ENCODE data around the gene MARS1. TPM values are rescaled to one million over a fixed set of nuclear protein-coding genes. Genes with fewer than 3 reads are reported as not detected.

MARS1 gene
- total RNA-seq, 2 donors from 2014 or later: 336 to 446 TPM

- no peaks in the 10 kb centered on the region for H3K9me3 Mint-ChIP-seq
- peaks cover 5 to 8% of the 10 kb centered on the region in 2 donors for H3K4me1 Mint-ChIP-seq (ENCODE audit: low read depth in 2 of 2)
- no peak overlapping the region for H3K4me3 Mint-ChIP-seq
- H3K27me3 Mint-ChIP-seq: peaks cover 0 to 6% of the 10 kb centered on the region in 2 donors
- H3K27ac Mint-ChIP-seq: peak overlapping the region in 1 of 2 donors; percentile 66
- H3K36me3 Mint-ChIP-seq: no peaks in the 10 kb centered on the region
- DNase-seq (ENCODE audit: low spot score) (no peak), ATAC-seq (peak; percentile 63 to 72)
Measured at GRCh38 chr12:57452937-57453509, 34.8 kb upstream of the MARS1 start.

GRCh38 chr12:57454213-57454565 is 33.7 kb upstream of the MARS1 start:
- ATAC-seq: no peak
- H3K4me1 Mint-ChIP-seq (ENCODE audit: low read depth in 2 of 2): peaks cover 12 to 14% of the 10 kb centered on the region in 2 donors
- H3K27ac Mint-ChIP-seq: no peak overlapping the region
- H3K36me3 Mint-ChIP-seq: no peaks in the 10 kb centered on the region
- H3K4me3 Mint-ChIP-seq: no peak overlapping the region
- H3K27me3 Mint-ChIP-seq: peaks cover 0 to 6% of the 10 kb centered on the region in 2 donors
- no peak for DNase-seq (ENCODE audit: low spot score)
- no peaks in the 10 kb centered on the region for H3K9me3 Mint-ChIP-seq

GRCh38 chr12:57454566-57455373 is 33.1 kb upstream of the MARS1 start, which contains the start of gene INHBE:
Gene INHBE (plus strand): TSS chr12:57455307. CDS start chr12:57455537, 230 bp downstream.
- peak within 1 kb of the TSS in 1 of 2 donors; percentile 14 for H3K27ac Mint-ChIP-seq
- peaks cover 17 to 19% of the 10 kb centered on the region in 2 donors for H3K4me1 Mint-ChIP-seq (ENCODE audit: low read depth in 2 of 2)
- H3K9me3 Mint-ChIP-seq: no peaks in the 10 kb centered on the region
- peak within 1 kb of the TSS; percentile 42 for H3K4me3 Mint-ChIP-seq
- H3K27me3 Mint-ChIP-seq: peaks cover 0 to 6% of the 10 kb centered on the region in 2 donors
- ATAC-seq (no peak), DNase-seq (ENCODE audit: low spot score) (no peak)
- no peaks in the 10 kb centered on the region for H3K36me3 Mint-ChIP-seq

- Mint-ChIP-seq H3K9me3 (no peaks in the 10 kb centered on the region), H3K27me3 (peaks cover 0 to 10% of the 10 kb centered on the region in 2 donors), H3K36me3 (no peaks in the 10 kb centered on the region), H3K4me1 (ENCODE audit: low read depth in 2 of 2) (peaks cover 23 to 25% of the 10 kb centered on the region in 2 donors), H3K27ac (peak overlapping the region in 1 of 2 donors; percentile 14), H3K4me3 (peak overlapping the region; percentile 42)
- ATAC-seq (no peak), DNase-seq (ENCODE audit: low spot score) (no peak)
Measured at GRCh38 chr12:57455374-57456144, 32.3 kb upstream of the MARS1 start.

GRCh38 chr12:57456145-57456700 is 31.6 kb upstream of the MARS1 start:
- DNase-seq (ENCODE audit: low spot score) (no peak), ATAC-seq (no peak)
- no peaks in the 10 kb centered on the region for H3K9me3 Mint-ChIP-seq
- peak overlapping the region; percentile 42 for H3K4me3 Mint-ChIP-seq
- peaks cover 24 to 29% of the 10 kb centered on the region in 2 donors for H3K4me1 Mint-ChIP-seq (ENCODE audit: low read depth in 2 of 2)
- H3K27me3 Mint-ChIP-seq: peaks cover 0 to 7% of the 10 kb centered on the region in 2 donors
- no peaks in the 10 kb centered on the region for H3K36me3 Mint-ChIP-seq
- peak overlapping the region in 1 of 2 donors; percentile 25 for H3K27ac Mint-ChIP-seq

- Mint-ChIP-seq H3K4me3 (no peak overlapping the region), H3K4me1 (ENCODE audit: low read depth in 2 of 2) (peaks cover 24 to 31% of the 10 kb centered on the region in 2 donors), H3K27ac (peak overlapping the region in 1 of 2 donors; percentile 25), H3K9me3 (no peaks in the 10 kb centered on the region), H3K27me3 (peaks cover 0 to 7% of the 10 kb centered on the region in 2 donors), H3K36me3 (no peaks in the 10 kb centered on the region)
- DNase-seq (ENCODE audit: low spot score) (no peak), ATAC-seq (no peak)
Measured at GRCh38 chr12:57456737-57457490, 31.0 kb upstream of the MARS1 start.

- no peak for DNase-seq (ENCODE audit: low spot score)
- ATAC-seq: no peak
- Mint-ChIP-seq H3K4me1 (ENCODE audit: low read depth in 2 of 2) (peaks cover 38 to 44% of the 10 kb centered on the region in 2 donors), H3K27me3 (peaks cover 0 to 4% of the 10 kb centered on the region in 2 donors), H3K4me3 (peak overlapping the region; percentile 85), H3K27ac (peak overlapping the region; percentile 89 to 99), H3K9me3 (no peaks in the 10 kb centered on the region), H3K36me3 (no peaks in the 10 kb centered on the region)
Measured at GRCh38 chr12:57458665-57459054, 29.2 kb upstream of the MARS1 start.

- ATAC-seq (peak; percentile 82 to 85), DNase-seq (ENCODE audit: low spot score) (peak; percentile 91)
- H3K27me3 Mint-ChIP-seq: peaks cover 0 to 4% of the 10 kb centered on the region in 2 donors
- peak overlapping the region; percentile 85 for H3K4me3 Mint-ChIP-seq
- no peaks in the 10 kb centered on the region for H3K9me3 Mint-ChIP-seq
- peaks cover 43 to 50% of the 10 kb centered on the region in 2 donors for H3K4me1 Mint-ChIP-seq (ENCODE audit: low read depth in 2 of 2)
- no peaks in the 10 kb centered on the region for H3K36me3 Mint-ChIP-seq
- peak overlapping the region; percentile 89 to 99 for H3K27ac Mint-ChIP-seq
Measured at GRCh38 chr12:57459055-57459749, 28.7 kb upstream of the MARS1 start.

- Mint-ChIP-seq H3K27me3 (peaks cover 0 to 4% of the 10 kb centered on the region in 2 donors), H3K9me3 (no peaks in the 10 kb centered on the region), H3K4me1 (ENCODE audit: low read depth in 2 of 2) (peaks cover 49 to 55% of the 10 kb centered on the region in 2 donors), H3K4me3 (peak within 1 kb of the TSS; percentile 85), H3K27ac (peak within 1 kb of the TSS; percentile 89 to 99), H3K36me3 (no peaks in the 10 kb centered on the region)
- DNase-seq (ENCODE audit: low spot score) (no peak), ATAC-seq (peak in 1 of 2 donors; percentile 33)
Measured at GRCh38 chr12:57459750-57460467, 28.0 kb upstream of the MARS1 start, which contains the start of gene GLI1. Gene GLI1 (plus strand): TSS chr12:57459785. CDS start chr12:57463692, 3,907 bp downstream.

GRCh38 chr12:57460468-57460784 is 27.4 kb upstream of the MARS1 start:
- Mint-ChIP-seq H3K27ac (peak overlapping the region in 1 of 2 donors; percentile 40), H3K36me3 (no peaks in the 10 kb centered on the region), H3K9me3 (no peaks in the 10 kb centered on the region), H3K4me1 (ENCODE audit: low read depth in 2 of 2) (peaks cover 50 to 58% of the 10 kb centered on the region in 2 donors), H3K4me3 (peak overlapping the region; percentile 85), H3K27me3 (peaks cover 0 to 4% of the 10 kb centered on the region in 2 donors)
- ATAC-seq (no peak), DNase-seq (ENCODE audit: low spot score) (no peak)

- H3K4me3 Mint-ChIP-seq: peak overlapping the region; percentile 82
- H3K27me3 Mint-ChIP-seq: peaks cover 0 to 4% of the 10 kb centered on the region in 2 donors
- no peaks in the 10 kb centered on the region for H3K36me3 Mint-ChIP-seq
- H3K9me3 Mint-ChIP-seq: no peaks in the 10 kb centered on the region
- ATAC-seq: no peak
- H3K4me1 Mint-ChIP-seq (ENCODE audit: low read depth in 2 of 2): peaks cover 53 to 61% of the 10 kb centered on the region in 2 donors
- DNase-seq (ENCODE audit: low spot score): no peak
- H3K27ac Mint-ChIP-seq: peak overlapping the region in 1 of 2 donors; percentile 69
Measured at GRCh38 chr12:57460841-57461275, 27.0 kb upstream of the MARS1 start.

Data from natural killer cell treated with Interleukin-12 subunit alpha and Interleukin-12 subunit beta and Interleukin-15 and Interleukin-18, amount 100 ng/mL, for 72 hours (primary cell).